KMS-11 (cell line): Measurements from ENCODE around the gene SLC7A7.
"Not testable (repeated sequence)": the region's sequence is repeated elsewhere in the genome, so short reads cannot be mapped to it uniquely, and the experiment has no call there.

Experiments used
- H2AFZ ChIP-seq: fragments of 200-600 bp; sonication (generic); 2 replicates; pipeline ENCODE4 v1.6.1; 2016; ENCODE audit warnings: antibody characterized with exemption, mixed run types, low read depth
- H3K27ac ChIP-seq: fragments of 200-600 bp; sonication (generic); 2 replicates; pipeline ENCODE4 v1.6.1; 2016; ENCODE audit warnings: mild to moderate bottlenecking, mixed run types
- H3K27me3 ChIP-seq: fragments of 200-600 bp; sonication (generic); 2 replicates; pipeline ENCODE4 v1.6.1; 2017; ENCODE audit warnings: mild to moderate bottlenecking, low read depth, mixed run types, moderate library complexity; ENCODE audit not compliant: insufficient read depth
- H3K36me3 ChIP-seq: fragments of 200-600 bp; sonication (generic); 2 replicates; pipeline ENCODE4 v1.6.1; 2017; ENCODE audit warnings: mild to moderate bottlenecking, mixed run types; ENCODE audit not compliant: insufficient read depth
- H3K4me1 ChIP-seq: fragments of 200-600 bp; sonication (generic); 2 replicates; pipeline ENCODE4 v1.6.1; 2016; ENCODE audit warnings: mild to moderate bottlenecking, low read depth, mixed run types; ENCODE audit not compliant: poor library complexity, severe bottlenecking
- H3K4me2 ChIP-seq: fragments of 200-600 bp; sonication (generic); 2 replicates; pipeline ENCODE4 v1.7.0; 2016; ENCODE audit warnings: mild to moderate bottlenecking, mixed run types
- H3K4me3 ChIP-seq: fragments of 200-600 bp; sonication (generic); IDR thresholded peaks from 2 replicates; pipeline ENCODE4 v1.6.1; 2017; ENCODE audit warnings: low read depth, low read length, mixed read lengths; ENCODE audit not compliant: insufficient read depth
- H3K79me2 ChIP-seq: fragments of 200-600 bp; sonication (generic); 2 replicates; pipeline ENCODE4 v1.6.1; 2016; ENCODE audit warnings: low read depth, mixed run types; ENCODE audit not compliant: insufficient read depth
- H3K9ac ChIP-seq: fragments of 200-600 bp; sonication (generic); 2 replicates; pipeline ENCODE4 v1.6.1; 2016; ENCODE audit warnings: mild to moderate bottlenecking, mixed run types
- H4K20me1 ChIP-seq: fragments of 200-600 bp; sonication (generic); 2 replicates; pipeline ENCODE4 v1.6.1; 2016; ENCODE audit warnings: mild to moderate bottlenecking, mixed run types; ENCODE audit not compliant: insufficient read depth
- TF ChIP-seq, protein P1 (sequence below): fragments of 200-600 bp; sonication (generic); conservative IDR thresholded peaks from 2 replicates; pipeline ENCODE4 v1.6.1; 2017; ENCODE audit warnings: low read depth, mild to moderate bottlenecking, antibody characterized with exemption, low read length, moderate library complexity, mixed read lengths

Gene SLC7A7

GRCh38 chr14:22814941-22815713 lies at the start of gene SLC7A7:
SLC7A7 (minus strand) TSS chr14:22815435; CDS start chr14:22813398, 2,037 bp downstream.
- no peak within 1 kb of the TSS for H3K4me3 ChIP-seq
- H3K36me3 ChIP-seq: no peaks in the 10 kb centered on the region
- H3K4me1 ChIP-seq: peaks cover 95% of the 10 kb centered on the region
- no peaks in the 10 kb centered on the region for H4K20me1 ChIP-seq
- TF ChIP-seq, protein P1, sequence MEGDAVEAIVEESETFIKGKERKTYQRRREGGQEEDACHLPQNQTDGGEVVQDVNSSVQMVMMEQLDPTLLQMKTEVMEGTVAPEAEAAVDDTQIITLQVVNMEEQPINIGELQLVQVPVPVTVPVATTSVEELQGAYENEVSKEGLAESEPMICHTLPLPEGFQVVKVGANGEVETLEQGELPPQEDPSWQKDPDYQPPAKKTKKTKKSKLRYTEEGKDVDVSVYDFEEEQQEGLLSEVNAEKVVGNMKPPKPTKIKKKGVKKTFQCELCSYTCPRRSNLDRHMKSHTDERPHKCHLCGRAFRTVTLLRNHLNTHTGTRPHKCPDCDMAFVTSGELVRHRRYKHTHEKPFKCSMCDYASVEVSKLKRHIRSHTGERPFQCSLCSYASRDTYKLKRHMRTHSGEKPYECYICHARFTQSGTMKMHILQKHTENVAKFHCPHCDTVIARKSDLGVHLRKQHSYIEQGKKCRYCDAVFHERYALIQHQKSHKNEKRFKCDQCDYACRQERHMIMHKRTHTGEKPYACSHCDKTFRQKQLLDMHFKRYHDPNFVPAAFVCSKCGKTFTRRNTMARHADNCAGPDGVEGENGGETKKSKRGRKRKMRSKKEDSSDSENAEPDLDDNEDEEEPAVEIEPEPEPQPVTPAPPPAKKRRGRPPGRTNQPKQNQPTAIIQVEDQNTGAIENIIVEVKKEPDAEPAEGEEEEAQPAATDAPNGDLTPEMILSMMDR: no peak
- peak within 1 kb of the TSS; percentile 69 for H3K4me2 ChIP-seq
- peak within 1 kb of the TSS; percentile 20; the same call in 1 of the 2 replicates for H3K9ac ChIP-seq
- no peaks in the 10 kb centered on the region for H3K27me3 ChIP-seq
- H3K79me2 ChIP-seq: no peaks in the 10 kb centered on the region
- H3K27ac ChIP-seq: peak within 1 kb of the TSS; percentile 90
- peak within 1 kb of the TSS; percentile 8; the same call in 1 of the 2 replicates for H2AFZ ChIP-seq

DNA sequence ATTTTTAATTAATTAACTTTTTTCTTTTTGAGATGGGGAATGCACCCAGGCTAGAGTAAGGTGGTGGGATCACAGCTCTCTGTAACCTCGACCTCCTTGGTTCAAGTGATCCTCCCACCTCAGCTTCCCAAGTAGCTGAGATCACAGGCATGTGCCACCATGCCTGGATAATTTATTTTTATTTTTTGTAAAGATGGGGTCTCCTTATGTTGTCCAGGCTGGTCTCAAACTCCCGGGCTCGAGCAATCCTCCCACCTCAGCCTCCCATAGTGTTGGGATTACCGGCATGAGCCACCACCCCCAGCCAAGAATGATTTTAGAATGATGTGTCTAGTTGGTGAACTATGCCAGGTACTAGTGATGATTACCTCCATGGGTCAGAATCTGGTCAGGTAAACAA lies 49.7 kb upstream of the SLC7A7 start:
- Histone ChIP-seq H3K4me2 (no peak overlapping the region), H3K4me1 (peaks cover 7% of the 10 kb centered on the region), H4K20me1 (no peaks in the 10 kb centered on the region), H3K27ac (no peak overlapping the region), H2AFZ (no peak overlapping the region), H3K27me3 (no peaks in the 10 kb centered on the region), H3K9ac (no peak overlapping the region), H3K79me2 (no peaks in the 10 kb centered on the region), H3K4me3 (no peak overlapping the region), H3K36me3 (no peaks in the 10 kb centered on the region)
- TF ChIP-seq, protein P1: no peak

- H3K27ac ChIP-seq: no peak overlapping the region
- TF ChIP-seq, protein P1: no peak
- no peaks in the 10 kb centered on the region for H4K20me1 ChIP-seq
- H2AFZ ChIP-seq: no peak overlapping the region
- H3K27me3 ChIP-seq: no peaks in the 10 kb centered on the region
- no peaks in the 10 kb centered on the region for H3K36me3 ChIP-seq
- no peaks in the 10 kb centered on the region for H3K79me2 ChIP-seq
- H3K4me1 ChIP-seq: peaks cover 15% of the 10 kb centered on the region
- H3K4me2 ChIP-seq: no peak overlapping the region
- H3K4me3 ChIP-seq: no peak overlapping the region
- no peak overlapping the region for H3K9ac ChIP-seq
These were observed 46.4 kb upstream of the SLC7A7 start for GRCh38 chr14:22861651-22862050.

DNA sequence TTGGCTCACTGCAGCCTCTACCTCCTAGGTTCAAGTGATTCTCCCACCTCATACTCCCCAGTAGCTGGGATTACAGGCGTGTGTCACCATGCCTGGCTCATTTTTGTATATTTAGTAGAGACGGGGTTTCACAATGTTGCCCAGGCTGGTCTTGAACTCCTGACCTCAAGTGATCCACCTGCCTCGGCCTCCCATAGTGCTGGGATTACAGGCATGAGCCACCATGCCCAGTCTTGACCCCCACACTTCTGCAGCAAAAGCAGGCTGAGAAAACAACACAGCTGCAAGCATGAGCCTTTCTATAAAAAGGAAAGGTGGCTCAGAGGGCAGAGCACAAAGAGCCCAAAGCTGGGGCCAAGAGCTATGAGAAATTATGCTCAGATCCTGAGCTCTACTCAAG lies 45.1 kb upstream of the SLC7A7 start:
- not testable (repeated sequence) for H3K27ac ChIP-seq, H3K4me2 ChIP-seq, H3K36me3 ChIP-seq, H3K79me2 ChIP-seq, H2AFZ ChIP-seq, H3K4me3 ChIP-seq, H4K20me1 ChIP-seq, H3K9ac ChIP-seq, H3K27me3 ChIP-seq
- H3K4me1 ChIP-seq: peaks cover 15% of the 10 kb centered on the region

DNA sequence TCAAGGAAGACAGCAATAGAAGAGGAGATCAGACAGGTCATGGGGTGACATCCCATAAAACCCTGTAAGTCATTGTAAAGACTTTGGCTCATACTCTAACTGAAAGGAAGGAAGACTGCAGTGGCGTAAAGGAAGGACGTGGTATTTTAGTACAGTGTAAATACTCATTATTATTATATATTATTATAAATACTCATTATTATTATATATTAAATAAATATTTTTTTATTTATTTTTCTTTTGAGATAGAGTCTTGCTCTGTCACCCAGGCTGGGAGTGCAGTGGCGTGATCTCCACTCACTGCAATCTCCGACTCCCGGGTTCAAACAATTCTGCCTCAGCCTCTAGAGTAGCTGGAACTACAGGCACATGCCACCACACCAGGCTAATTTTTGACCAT lies 41.2 kb upstream of the SLC7A7 start:
- Histone ChIP-seq H3K36me3 (no peaks in the 10 kb centered on the region), H3K4me1 (peaks cover 33% of the 10 kb centered on the region), H3K27ac (no peak overlapping the region), H3K27me3 (no peaks in the 10 kb centered on the region), H3K4me2 (no peak overlapping the region), H3K4me3 (no peak overlapping the region), H4K20me1 (no peaks in the 10 kb centered on the region), H3K9ac (no peak overlapping the region), H2AFZ (no peak overlapping the region), H3K79me2 (no peaks in the 10 kb centered on the region)
- TF ChIP-seq, protein P1: no peak
